HCT116 (cell line): ENCODE data around the gene POLE. TPM values are rescaled to one million over a fixed set of nuclear protein-coding genes. Genes with fewer than 3 reads are reported as not detected.

Source experiments
- ATAC-seq: fragments of 200-7000 bp; cut with Tn5 transposase; 2 replicates; pipeline ENCODE4 v1.9.1; 2020; ENCODE audit warnings: mild to moderate bottlenecking, moderate library complexity
- BruUV-seq: library from RNA; stranded (reverse); fragments of 400-500 nt; replicated peaks from 2 replicates; lab custom pipeline; 2021; lab: Mats Ljungman, UMichigan
- CTCF ChIA-PET: fragments of 300-600 bp; sonication (Branson Sonifier 250); formaldehyde crosslinking; loops from one replicate; lab custom pipeline; 2021; ENCODE audit warnings: antibody characterized with exemption; lab: Charles Lee
- POLR2A ChIA-PET: fragments of 300-600, 350-600 bp; sonication (Branson Sonifier 250); formaldehyde crosslinking; loops from one replicate; lab custom pipeline; 2021; ENCODE audit warnings: antibody characterized with exemption; lab: Charles Lee
- RAD21 ChIA-PET, 2 experiments: fragments of 300-600 bp; sonication (Branson Sonifier 250); formaldehyde crosslinking; loops; one replicate each; lab custom pipeline; 2023; ENCODE audit warnings: low total read pairs in 2 of 2; ENCODE audit not compliant: uncharacterized antibody in 2 of 2, unreplicated experiment in 2 of 2, low non-redundant PET in 1 of 2; lab: Charles Lee
- DNase-seq: peaks from one replicate; pipeline ENCODE4 v3.0.0-alpha.2; 2010; ENCODE audit warnings: low read depth, low spot score
- H2AFZ ChIP-seq: fragments of 200-600 bp; shearing (Covaris generic), sonication (generic); 2 replicates; pipeline ENCODE4 v1.6.1; 2017; ENCODE audit warnings: low read depth, mixed run types, mixed read lengths, antibody characterized with exemption, low read length; ENCODE audit not compliant: poor library complexity, severe bottlenecking
- H3K27ac ChIP-seq: 2 replicates; pipeline ENCODE4 v1.5.1; 2012; ENCODE audit warnings: low read depth, low read length
- H3K27me3 ChIP-seq: fragments of 200-600 bp; sonication (generic); 2 replicates; pipeline ENCODE4 v1.6.1; 2016; ENCODE audit warnings: mixed run types, low read length, mixed read lengths; ENCODE audit not compliant: insufficient read depth
- H3K36me3 ChIP-seq, 2 experiments: fragments of 200-500 bp in 1 of 2; fragments of 200-600 bp in 1 of 2; sonication (Bioruptor generic) in 1 of 2; sonication (generic) in 1 of 2; 2 replicates each; pipeline versions ENCODE4 v1.5.1 to v1.6.1; 2014 to 2016; ENCODE audit warnings: low read length in 2 of 2, inconsistent platforms in 1 of 2, mixed read lengths in 1 of 2, mixed run types in 1 of 2; ENCODE audit not compliant: insufficient read depth in 2 of 2, control insufficient read depth in 1 of 2
- H3K4me1 ChIP-seq, 2 experiments: fragments of 200-600 bp in 1 of 2; sonication (generic) in 1 of 2; 2 replicates each; pipeline versions ENCODE4 v1.5.1 to v1.6.1; 2012 to 2017; ENCODE audit warnings: low read length in 2 of 2, inconsistent platforms in 1 of 2, mild to moderate bottlenecking in 1 of 2, mixed read lengths in 1 of 2, mixed run types in 1 of 2, moderate library complexity in 1 of 2; ENCODE audit not compliant: insufficient read depth in 2 of 2, control insufficient read depth in 1 of 2
- H3K4me2 ChIP-seq: fragments of 200-600 bp; sonication (generic); 2 replicates; pipeline ENCODE4 v1.6.1; 2017; ENCODE audit warnings: mixed run types, low read length, mixed read lengths
- H3K4me3 ChIP-seq, 2 experiments: fragments of 200-600 bp in 1 of 2; sonication (generic) in 1 of 2; replicated peaks in 1 of 2; 2 replicates each; pipeline ENCODE4 v1.5.1; 2011 to 2016; ENCODE audit warnings: low read length in 2 of 2, control low read depth in 1 of 2, low read depth in 1 of 2, mild to moderate bottlenecking in 1 of 2, mixed read lengths in 1 of 2, mixed run types in 1 of 2
- H3K79me2 ChIP-seq: fragments of 200-600 bp; sonication (generic); 2 replicates; pipeline ENCODE4 v1.6.1; 2017; ENCODE audit warnings: mild to moderate bottlenecking, mixed run types, low read length, moderate library complexity, mixed read lengths; ENCODE audit not compliant: insufficient read depth
- H3K9ac ChIP-seq: fragments of 200-600 bp; sonication (generic); 2 replicates; pipeline ENCODE4 v1.6.1; 2016; ENCODE audit warnings: low read length, mixed read lengths
- H3K9me2 ChIP-seq: fragments of 200-600 bp; sonication (generic), shearing (Covaris generic); 2 replicates; pipeline ENCODE4 v1.6.1; 2017; ENCODE audit warnings: mixed run types, mild to moderate bottlenecking, moderate library complexity; ENCODE audit not compliant: insufficient read depth
- H3K9me3 ChIP-seq, 2 experiments: fragments of 200-500 bp in 1 of 2; fragments of 200-600 bp in 1 of 2; sonication (Bioruptor generic) in 1 of 2; sonication (generic) in 1 of 2; 2 replicates each; pipeline ENCODE4 v1.6.1; 2014 to 2017; ENCODE audit warnings: low read length in 2 of 2, mixed read lengths in 2 of 2, inconsistent platforms in 1 of 2, low read depth in 1 of 2, mild to moderate bottlenecking in 1 of 2, mixed run types in 1 of 2, moderate library complexity in 1 of 2; ENCODE audit not compliant: control insufficient read depth in 1 of 2, insufficient read depth in 1 of 2
- H4K20me1 ChIP-seq: fragments of 200-600 bp; sonication (generic), shearing (Covaris generic); 2 replicates; pipeline ENCODE4 v1.6.1; 2017; ENCODE audit warnings: mixed run types, mild to moderate bottlenecking, moderate library complexity; ENCODE audit not compliant: insufficient read depth
- CBX3 ChIP-seq: IDR thresholded peaks from 2 replicates; pipeline ENCODE4 v1.6.1; 2012; ENCODE audit warnings: low read depth
- CEBPB ChIP-seq: IDR thresholded peaks from 2 replicates; pipeline ENCODE4 v1.6.1; 2012; ENCODE audit warnings: low read depth
- EGR1 ChIP-seq: IDR thresholded peaks from 2 replicates; pipeline ENCODE4 v1.6.1; 2012; ENCODE audit warnings: low read depth
- ELF1 ChIP-seq: IDR thresholded peaks from 2 replicates; pipeline ENCODE4 v1.6.1; 2012; ENCODE audit warnings: low read depth, borderline replicate concordance
- EZH2 ChIP-seq: fragments of 200-600 bp; sonication (generic); IDR thresholded peaks from 2 replicates; pipeline ENCODE4 v1.6.1; 2017; ENCODE audit warnings: antibody characterized with exemption, mixed run types
- EZH2phosphoT487 ChIP-seq: fragments of 200-600 bp; IDR thresholded peaks from 2 replicates; pipeline ENCODE4 v1.6.1; 2018; ENCODE audit warnings: antibody characterized with exemption, borderline replicate concordance
- FOSL1 ChIP-seq: IDR thresholded peaks from 2 replicates; pipeline ENCODE4 v1.6.1; 2012; ENCODE audit warnings: low read depth
- POLR2A ChIP-seq: IDR thresholded peaks from 2 replicates; pipeline ENCODE4 v1.7.0; 2011; ENCODE audit warnings: borderline replicate concordance; ENCODE audit not compliant: insufficient read depth, insufficient read length; ENCODE audit errors: extremely low read depth
- POLR2AphosphoS5 ChIP-seq: IDR thresholded peaks from 2 replicates; pipeline ENCODE4 v1.6.1; 2011; ENCODE audit warnings: mild to moderate bottlenecking, low read depth, low read length, moderate library complexity
- SIN3A ChIP-seq: IDR thresholded peaks from 2 replicates; pipeline ENCODE4 v1.6.1; 2012; ENCODE audit warnings: low read depth
- SRF ChIP-seq: IDR thresholded peaks from 2 replicates; pipeline ENCODE4 v1.6.1; 2012; ENCODE audit warnings: low read depth
- YY1 ChIP-seq: IDR thresholded peaks from 2 replicates; pipeline ENCODE4 v1.6.1; 2011; ENCODE audit warnings: low read length, low read depth, moderate library complexity, mild to moderate bottlenecking; ENCODE audit not compliant: insufficient replicate concordance; ENCODE audit errors: extremely low read depth
- ZNF274 ChIP-seq: fragments of 200-500 bp; sonication (Bioruptor generic); IDR thresholded peaks from 2 replicates; pipeline ENCODE4 v1.6.1; 2014; ENCODE audit warnings: mild to moderate bottlenecking, low read depth, low read length, inconsistent platforms
- intact Hi-C: fragments of 100-400 bp; cut with micrococcal nuclease; formaldehyde crosslinking; loops from 2 replicates; pipeline ENCODE4 v1.10.0; 2022
- total RNA-seq: library from RNA; stranded (reverse); gene quantifications from one replicate; pipeline ENCODE4 v1.2.1, GENCODE V29; 2021; ENCODE audit not compliant: unreplicated experiment
- TF ChIP-seq, protein P1 (sequence below): IDR thresholded peaks from 2 replicates; pipeline ENCODE4 v1.6.1; 2012
- TF ChIP-seq, protein P2 (sequence below), 3 experiments: fragments of 200-600 bp in 1 of 3; sonication (generic) in 1 of 3; IDR thresholded peaks in 2 of 3; conservative IDR thresholded peaks in 1 of 3; 2 replicates each; pipeline ENCODE4 v1.5.1; 2012 to 2017; ENCODE audit warnings: low read depth in 2 of 3, low read length in 2 of 3, antibody characterized with exemption in 1 of 3, borderline replicate concordance in 1 of 3, control low read depth in 1 of 3, mild to moderate bottlenecking in 1 of 3, mixed read lengths in 1 of 3, mixed run types in 1 of 3, moderate library complexity in 1 of 3; ENCODE audit not compliant: insufficient read depth in 1 of 3
- TF ChIP-seq, protein P3 (sequence below): IDR thresholded peaks from 2 replicates; pipeline ENCODE4 v1.6.1; 2012; ENCODE audit warnings: low read depth
- TF ChIP-seq, protein P4 (sequence below): IDR thresholded peaks from 2 replicates; pipeline ENCODE4 v1.6.1; 2011; ENCODE audit warnings: mild to moderate bottlenecking, low read length, moderate library complexity; ENCODE audit not compliant: insufficient replicate concordance; ENCODE audit errors: extremely low read depth

POLE gene
- total RNA-seq, 1 experiment from 2014 or later = 128 TPM

DNA sequence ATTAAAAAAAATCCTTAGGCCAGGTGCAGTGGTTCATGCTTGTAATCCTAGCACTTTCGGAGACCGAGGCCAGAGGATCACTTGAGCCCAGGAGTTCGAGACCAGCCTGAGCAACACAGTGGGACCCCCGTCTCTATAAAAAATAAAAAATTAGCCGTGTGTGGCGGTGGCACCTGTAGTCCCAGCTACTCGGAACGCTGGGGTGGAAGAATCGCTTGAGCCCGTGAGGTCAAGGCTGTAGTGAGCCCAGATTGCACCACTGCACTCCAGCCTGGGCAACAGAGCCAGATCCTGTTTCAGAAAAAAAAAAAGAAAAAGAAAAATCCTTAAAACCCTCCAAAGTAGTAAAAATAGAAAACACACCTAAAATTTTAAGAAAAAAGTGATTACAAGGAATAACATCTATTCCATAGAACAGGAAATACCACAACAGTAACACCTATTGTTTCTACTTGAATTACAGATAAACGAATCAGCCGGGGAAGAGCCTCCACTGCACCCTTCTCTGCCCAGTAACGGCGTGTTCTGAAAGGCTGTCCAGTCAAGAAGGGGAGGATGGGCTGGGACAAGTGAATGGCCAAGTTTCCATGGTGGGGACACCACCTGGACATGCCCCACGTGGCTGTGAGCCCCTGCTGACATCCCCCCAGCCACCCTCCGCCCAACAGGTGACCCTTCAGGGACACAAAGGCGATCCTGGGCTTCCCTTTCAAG, 17.8 kb downstream of the POLE start:
- ATAC-seq (no peak), DNase-seq (no peak)
- ChIA-PET POLR2A (no interaction called here), RAD21 (no interaction called here), CTCF (no interaction called here)
- no peak overlapping the region for H3K9ac ChIP-seq
- H3K9me2 ChIP-seq = no peaks in the 10 kb centered on the region
- intact Hi-C loops = no loop called here
- no peaks in the 10 kb centered on the region for H3K79me2 ChIP-seq
- no peak overlapping the region for H3K4me3 ChIP-seq
- H4K20me1 ChIP-seq = no peaks in the 10 kb centered on the region
- no peaks in the 10 kb centered on the region for H3K4me1 ChIP-seq
- H3K36me3 ChIP-seq = peaks cover 59 to 61% of the 10 kb centered on the region in 2 experiments
- BruUV-seq = no TSS peak
- H3K9me3 ChIP-seq = no peaks in the 10 kb centered on the region
- no peaks in the 10 kb centered on the region for H3K27me3 ChIP-seq
- no peak overlapping the region for H3K27ac ChIP-seq
- no peak overlapping the region for H2AFZ ChIP-seq
- H3K4me2 ChIP-seq = no peak overlapping the region
- no peak for TF ChIP-seq POLR2A
- TF ChIP-seq, protein P1, sequence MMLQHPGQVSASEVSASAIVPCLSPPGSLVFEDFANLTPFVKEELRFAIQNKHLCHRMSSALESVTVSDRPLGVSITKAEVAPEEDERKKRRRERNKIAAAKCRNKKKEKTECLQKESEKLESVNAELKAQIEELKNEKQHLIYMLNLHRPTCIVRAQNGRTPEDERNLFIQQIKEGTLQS = no peak
- TF ChIP-seq CBX3 = no peak
- TF ChIP-seq, protein P2, sequence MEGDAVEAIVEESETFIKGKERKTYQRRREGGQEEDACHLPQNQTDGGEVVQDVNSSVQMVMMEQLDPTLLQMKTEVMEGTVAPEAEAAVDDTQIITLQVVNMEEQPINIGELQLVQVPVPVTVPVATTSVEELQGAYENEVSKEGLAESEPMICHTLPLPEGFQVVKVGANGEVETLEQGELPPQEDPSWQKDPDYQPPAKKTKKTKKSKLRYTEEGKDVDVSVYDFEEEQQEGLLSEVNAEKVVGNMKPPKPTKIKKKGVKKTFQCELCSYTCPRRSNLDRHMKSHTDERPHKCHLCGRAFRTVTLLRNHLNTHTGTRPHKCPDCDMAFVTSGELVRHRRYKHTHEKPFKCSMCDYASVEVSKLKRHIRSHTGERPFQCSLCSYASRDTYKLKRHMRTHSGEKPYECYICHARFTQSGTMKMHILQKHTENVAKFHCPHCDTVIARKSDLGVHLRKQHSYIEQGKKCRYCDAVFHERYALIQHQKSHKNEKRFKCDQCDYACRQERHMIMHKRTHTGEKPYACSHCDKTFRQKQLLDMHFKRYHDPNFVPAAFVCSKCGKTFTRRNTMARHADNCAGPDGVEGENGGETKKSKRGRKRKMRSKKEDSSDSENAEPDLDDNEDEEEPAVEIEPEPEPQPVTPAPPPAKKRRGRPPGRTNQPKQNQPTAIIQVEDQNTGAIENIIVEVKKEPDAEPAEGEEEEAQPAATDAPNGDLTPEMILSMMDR (IDR thresholded peaks at IDR 0.05 in 2 of 3, conservative IDR thresholded peaks at IDR 0.05 in 1 of 3; ENCODE audit: borderline replicate concordance in 1 of 3, insufficient read depth in 1 of 3, low read depth in 2 of 3, low read length in 2 of 3) = no peak
- TF ChIP-seq YY1 = no peak
- TF ChIP-seq POLR2AphosphoS5 = no peak
- TF ChIP-seq ZNF274 = no peak
- TF ChIP-seq EGR1 = no peak
- TF ChIP-seq CEBPB = no peak
- no peak for TF ChIP-seq SRF
- TF ChIP-seq EZH2 = no peak
- TF ChIP-seq, protein P3, sequence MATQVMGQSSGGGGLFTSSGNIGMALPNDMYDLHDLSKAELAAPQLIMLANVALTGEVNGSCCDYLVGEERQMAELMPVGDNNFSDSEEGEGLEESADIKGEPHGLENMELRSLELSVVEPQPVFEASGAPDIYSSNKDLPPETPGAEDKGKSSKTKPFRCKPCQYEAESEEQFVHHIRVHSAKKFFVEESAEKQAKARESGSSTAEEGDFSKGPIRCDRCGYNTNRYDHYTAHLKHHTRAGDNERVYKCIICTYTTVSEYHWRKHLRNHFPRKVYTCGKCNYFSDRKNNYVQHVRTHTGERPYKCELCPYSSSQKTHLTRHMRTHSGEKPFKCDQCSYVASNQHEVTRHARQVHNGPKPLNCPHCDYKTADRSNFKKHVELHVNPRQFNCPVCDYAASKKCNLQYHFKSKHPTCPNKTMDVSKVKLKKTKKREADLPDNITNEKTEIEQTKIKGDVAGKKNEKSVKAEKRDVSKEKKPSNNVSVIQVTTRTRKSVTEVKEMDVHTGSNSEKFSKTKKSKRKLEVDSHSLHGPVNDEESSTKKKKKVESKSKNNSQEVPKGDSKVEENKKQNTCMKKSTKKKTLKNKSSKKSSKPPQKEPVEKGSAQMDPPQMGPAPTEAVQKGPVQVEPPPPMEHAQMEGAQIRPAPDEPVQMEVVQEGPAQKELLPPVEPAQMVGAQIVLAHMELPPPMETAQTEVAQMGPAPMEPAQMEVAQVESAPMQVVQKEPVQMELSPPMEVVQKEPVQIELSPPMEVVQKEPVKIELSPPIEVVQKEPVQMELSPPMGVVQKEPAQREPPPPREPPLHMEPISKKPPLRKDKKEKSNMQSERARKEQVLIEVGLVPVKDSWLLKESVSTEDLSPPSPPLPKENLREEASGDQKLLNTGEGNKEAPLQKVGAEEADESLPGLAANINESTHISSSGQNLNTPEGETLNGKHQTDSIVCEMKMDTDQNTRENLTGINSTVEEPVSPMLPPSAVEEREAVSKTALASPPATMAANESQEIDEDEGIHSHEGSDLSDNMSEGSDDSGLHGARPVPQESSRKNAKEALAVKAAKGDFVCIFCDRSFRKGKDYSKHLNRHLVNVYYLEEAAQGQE = no peak
- TF ChIP-seq SIN3A = no peak
- TF ChIP-seq, protein P4, sequence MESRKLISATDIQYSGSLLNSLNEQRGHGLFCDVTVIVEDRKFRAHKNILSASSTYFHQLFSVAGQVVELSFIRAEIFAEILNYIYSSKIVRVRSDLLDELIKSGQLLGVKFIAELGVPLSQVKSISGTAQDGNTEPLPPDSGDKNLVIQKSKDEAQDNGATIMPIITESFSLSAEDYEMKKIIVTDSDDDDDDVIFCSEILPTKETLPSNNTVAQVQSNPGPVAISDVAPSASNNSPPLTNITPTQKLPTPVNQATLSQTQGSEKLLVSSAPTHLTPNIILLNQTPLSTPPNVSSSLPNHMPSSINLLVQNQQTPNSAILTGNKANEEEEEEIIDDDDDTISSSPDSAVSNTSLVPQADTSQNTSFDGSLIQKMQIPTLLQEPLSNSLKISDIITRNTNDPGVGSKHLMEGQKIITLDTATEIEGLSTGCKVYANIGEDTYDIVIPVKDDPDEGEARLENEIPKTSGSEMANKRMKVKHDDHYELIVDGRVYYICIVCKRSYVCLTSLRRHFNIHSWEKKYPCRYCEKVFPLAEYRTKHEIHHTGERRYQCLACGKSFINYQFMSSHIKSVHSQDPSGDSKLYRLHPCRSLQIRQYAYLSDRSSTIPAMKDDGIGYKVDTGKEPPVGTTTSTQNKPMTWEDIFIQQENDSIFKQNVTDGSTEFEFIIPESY = no peak
- TF ChIP-seq FOSL1 = no peak
- TF ChIP-seq EZH2phosphoT487 = no peak
- TF ChIP-seq ELF1 = no peak
